A549 (cell line): ENCODE data around the gene NUDT21. TPM values are rescaled to one million over a fixed set of nuclear protein-coding genes. Genes with fewer than 3 reads are reported as not detected.

Experiments
- ATAC-seq, 2 experiments: fragments of 200-7000 bp in 1 of 2; fragments of >200 bp in 1 of 2; cut with Nextera tagmentation in 1 of 2; cut with Tn5 transposase in 1 of 2; 3 replicates each; pipeline versions ENCODE4 v1.8.0 to v1.9.1; 2018 to 2020; ENCODE audit warnings: mild to moderate bottlenecking in 1 of 2, moderate library complexity in 1 of 2
- CTCF ChIA-PET: fragments of 300-600 bp; sonication (Branson Sonifier 250); formaldehyde crosslinking; extraction: SDS; loops from one replicate; lab custom pipeline; 2021; ENCODE audit warnings: antibody characterized with exemption, inconsistent platforms; lab: Yijun Ruan, JAX
- POLR2A ChIA-PET: fragments of 350-600 bp; formaldehyde crosslinking; extraction: SDS; loops from one replicate; lab custom pipeline; 2021; ENCODE audit warnings: antibody characterized with exemption, inconsistent platforms; lab: Yijun Ruan, JAX
- DNase-seq, 2 experiments: peaks; one replicate each; pipeline versions ENCODE4 v3.0.0 to v3.0.0-alpha.2; 2011 to 2016; ENCODE audit warnings: low read depth in 1 of 2, low spot score in 1 of 2
- FAIRE-seq: peaks from 2 replicates; lab custom pipeline; 2011; peaks lifted over from hg19 to GRCh38; lab: Jason Lieb, UNC
- H3K27ac ChIP-seq, 2 experiments: fragments of >200 bp; sonication (Bioruptor Twin); formaldehyde crosslinking; 3 replicates each; pipeline ENCODE4 v1.5.1; 2016 to 2017
- H3K4me1 ChIP-seq: fragments of >200 bp; sonication (Bioruptor Twin); formaldehyde crosslinking; 3 replicates; pipeline ENCODE4 v1.6.1; 2016
- H3K4me2 ChIP-seq: fragments of >200 bp; sonication (Bioruptor Twin); formaldehyde crosslinking; 3 replicates; pipeline ENCODE4 v1.6.1; 2016
- H3K4me3 ChIP-seq: fragments of >200 bp; sonication (Bioruptor Twin); formaldehyde crosslinking; 3 replicates; pipeline ENCODE4 v1.5.1; 2016
- H3K9me3 ChIP-seq: fragments of >200 bp; sonication (Bioruptor Twin); formaldehyde crosslinking; 3 replicates; pipeline ENCODE4 v1.6.1; 2016
- BCL3 ChIP-seq: fragments of >200 bp; sonication (Bioruptor Twin); formaldehyde crosslinking; IDR thresholded peaks from 3 replicates; pipeline ENCODE4 v1.6.1; 2016
- CEBPB ChIP-seq, 2 experiments: fragments of >200 bp in 1 of 2; sonication (Bioruptor Twin) in 1 of 2; formaldehyde crosslinking in 1 of 2; IDR thresholded peaks; 2 replicates each; pipeline ENCODE4 v1.6.1; 2012 to 2016
- EHMT2 ChIP-seq: fragments of 200-600 bp; sonication (generic); IDR thresholded peaks from 2 replicates; pipeline ENCODE4 v1.6.1; 2016; ENCODE audit warnings: antibody characterized with exemption, low read depth, mild to moderate bottlenecking, moderate library complexity
- EP300 ChIP-seq, 2 experiments: fragments of >200 bp; sonication (Bioruptor Twin); formaldehyde crosslinking; IDR thresholded peaks; 2 replicates in 1 of 2; 3 replicates in 1 of 2; pipeline ENCODE4 v1.6.1; 2016 to 2017
- FOSL2 ChIP-seq, 2 experiments: fragments of 450-650 bp in 1 of 2; fragments of >200 bp in 1 of 2; sonication (Bioruptor Twin) in 1 of 2; formaldehyde crosslinking; IDR thresholded peaks; 2 replicates each; pipeline versions ENCODE4 v1.5.0 to v1.6.1; 2016 to 2020; ENCODE audit warnings: mild to moderate bottlenecking in 1 of 2, moderate library complexity in 1 of 2
- HDAC2 ChIP-seq: fragments of 200-600 bp; sonication (generic); IDR thresholded peaks from 2 replicates; pipeline ENCODE4 v1.6.1; 2016
- HOXB5 ChIP-seq: fragments of 250-450 bp; sonication (Bioruptor Pico); IDR thresholded peaks from 2 replicates; pipeline ENCODE4 v1.5.0; 2020; ENCODE audit warnings: mild to moderate bottlenecking, moderate library complexity
- JUN ChIP-seq, 2 experiments: fragments of >200 bp; sonication (Bioruptor Twin); formaldehyde crosslinking; IDR thresholded peaks; 2 replicates in 1 of 2; 3 replicates in 1 of 2; pipeline ENCODE4 v1.6.1; 2016 to 2017
- JUNB ChIP-seq: fragments of >200 bp; sonication (Bioruptor Twin); formaldehyde crosslinking; IDR thresholded peaks from 2 replicates; pipeline ENCODE4 v1.6.1; 2016
- KDM5A ChIP-seq: fragments of 200-600 bp; sonication (generic); IDR thresholded peaks from 2 replicates; pipeline ENCODE4 v1.6.1; 2016; ENCODE audit warnings: antibody characterized with exemption, mild to moderate bottlenecking
- MAZ ChIP-seq: fragments of 150-350 bp; IDR thresholded peaks from 2 replicates; pipeline ENCODE4 v1.6.1; 2014; ENCODE audit warnings: antibody characterized with exemption, low read depth, low read length, borderline replicate concordance
- MYC ChIP-seq: IDR thresholded peaks from 2 replicates; pipeline ENCODE4 v1.6.1; 2012; ENCODE audit warnings: mild to moderate bottlenecking, inconsistent platforms, low read length, improper control_type of control experiment, borderline replicate concordance
- PHF8 ChIP-seq: fragments of 200-600 bp; sonication (generic); IDR thresholded peaks from 2 replicates; pipeline ENCODE4 v1.6.1; 2016; ENCODE audit warnings: low read depth, mild to moderate bottlenecking, antibody characterized with exemption, moderate library complexity, borderline replicate concordance
- POLR2A ChIP-seq: IDR thresholded peaks from 2 replicates; pipeline ENCODE4 v1.6.1; 2012; ENCODE audit warnings: mild to moderate bottlenecking, low read length
- POLR2AphosphoS2 ChIP-seq: conservative IDR thresholded peaks from 2 replicates; pipeline ENCODE4 v1.6.1; 2012; ENCODE audit warnings: low read length, improper control_type of control experiment, inconsistent platforms
- RAD21 ChIP-seq, 2 experiments: fragments of >200 bp in 1 of 2; sonication (Bioruptor Twin) in 1 of 2; formaldehyde crosslinking in 1 of 2; IDR thresholded peaks in 1 of 2; conservative IDR thresholded peaks in 1 of 2; 2 replicates in 1 of 2; 3 replicates in 1 of 2; pipeline ENCODE4 v1.6.1; 2012 to 2018; ENCODE audit warnings: inconsistent platforms in 1 of 2
- RNF2 ChIP-seq: fragments of 200-600 bp; sonication (generic); IDR thresholded peaks from 2 replicates; pipeline ENCODE4 v1.6.1; 2016; ENCODE audit warnings: low read depth, mild to moderate bottlenecking, antibody characterized with exemption, moderate library complexity, borderline replicate concordance
- SMC3 ChIP-seq: fragments of >200 bp; sonication (Bioruptor Twin); formaldehyde crosslinking; IDR thresholded peaks from 3 replicates; pipeline ENCODE4 v1.6.1; 2018; ENCODE audit warnings: inconsistent platforms
- TP53 ChIP-seq: fragments of 250-450 bp; sonication (Bioruptor Pico); IDR thresholded peaks from 2 replicates; pipeline ENCODE4 v1.5.0; 2021; ENCODE audit warnings: mild to moderate bottlenecking, moderate library complexity
- ZSCAN20 ChIP-seq: fragments of 250-450 bp; sonication (Bioruptor Pico); IDR thresholded peaks from 2 replicates; pipeline ENCODE4 v1.8.0; 2022; ENCODE audit warnings: mild to moderate bottlenecking, moderate library complexity
- WGBS: methylation state at CpG from one replicate; pipeline ENCODE4 v1.1.6; 2017; ENCODE audit errors: missing lambda C conversion rate; 5-methylcytosine and 5-hydroxymethylcytosine counted together
- polyA minus RNA-seq: library from RNA; depleted of rRNA, polyadenylated mRNA; stranded (reverse); fragments of >200 nt; gene quantifications from 2 replicates; pipeline ENCODE4 v1.2.3, GENCODE V29; 2011; rRNA and poly(A)+ RNA removed
- polyA plus RNA-seq, 4 experiments: library from polyadenylated mRNA; depleted of rRNA in 3 of 4; stranded (reverse); fragments of >200 nt; fragmentation: RNase III in 1 of 4; extraction: RNeasy Plus Mini Kit Qiagen cat#74134 plus additional on column Dnase treatment in 1 of 4; gene quantifications; 2 replicates in 3 of 4; 3 replicates in 1 of 4; pipeline ENCODE4 v1.2.3, GENCODE V29; 2011 to 2017
- TF ChIP-seq, protein P1 (sequence below): fragments of 150-350 bp; IDR thresholded peaks from 2 replicates; pipeline ENCODE4 v1.6.1; 2014; ENCODE audit warnings: low read depth, mild to moderate bottlenecking, low read length
- TF ChIP-seq, protein P2 (sequence below): IDR thresholded peaks from 2 replicates; pipeline ENCODE4 v1.6.1; 2012; ENCODE audit warnings: low read depth, borderline replicate concordance
- TF ChIP-seq, protein P3 (sequence below): IDR thresholded peaks from 2 replicates; pipeline ENCODE4 v1.6.1; 2012

Gene NUDT21
- polyA plus RNA-seq (2011; rRNA removed) (128 and 153 TPM in 2 replicates), polyA plus RNA-seq (2017; fragmentation: RNase III; extraction: RNeasy Plus Mini Kit Qiagen cat#74134 plus additional on column Dnase treatment) (58.7 to 68.4 TPM (median 62.8 TPM) in 3 replicates), polyA minus RNA-seq (52.8 and 71.6 TPM in 2 replicates)
- 62.1 and 69.5 TPM in 2 replicates for polyA plus RNA-seq (2012; cell fraction: cytosol; rRNA removed)
- 34.0 and 51.1 TPM in 2 replicates for polyA plus RNA-seq (2012; cell fraction: nucleus; rRNA removed)

- Histone ChIP-seq H3K27ac (peak within 1 kb of the TSS; percentile 81 to 93), H3K4me1 (peaks cover 36% of the 10 kb centered on the region), H3K4me3 (peak within 1 kb of the TSS; percentile 74), H3K4me2 (peak within 1 kb of the TSS; percentile 96), H3K9me3 (no peaks in the 10 kb centered on the region)
- CTCF ChIA-PET: interaction anchor here (1.2 kb wide), 1 partner anchor 31 kb away, joined by 3 read pairs; no protein-coding TSS in a partner anchor
- 1% methylated on average over 34 of the region's 56 CpGs for WGBS
- TF ChIP-seq JUNB (no peak), KDM5A (peak; percentile 61), BCL3 (0 out of 3 replicates have a peak, but pooled peaks have one; percentile 21), RNF2 (no peak), JUN (IDR thresholded peaks at IDR 0.05) (peak; percentile 35 to 75; a peak in 4 of 5 replicates), FOSL2 (IDR thresholded peaks at IDR 0.05) (no peak), FOSL2 (CRISPR knock-in tag; IDR thresholded peaks at IDR 0.05) (no peak), PHF8 (peak; percentile 42; the same call in 1 of the 2 replicates), POLR2A (peak; percentile 57), ZSCAN20 (no peak), CEBPB (IDR thresholded peaks at IDR 0.05) (peak in 1 of 2 experiments; percentile 40; a peak in 1 of 4 replicates), TP53 (no peak), EP300 (IDR thresholded peaks at IDR 0.05) (no peak), HDAC2 (0 out of 2 replicates have a peak, but pooled peaks have one; percentile 14), RAD21 (conservative IDR thresholded peaks at IDR 0.05 in 1 of 2, IDR thresholded peaks at IDR 0.05 in 1 of 2) (no peak), MYC (0 out of 2 replicates have a peak, but pooled peaks have one; percentile 42), EHMT2 (no peak)
- TF ChIP-seq, protein P1, sequence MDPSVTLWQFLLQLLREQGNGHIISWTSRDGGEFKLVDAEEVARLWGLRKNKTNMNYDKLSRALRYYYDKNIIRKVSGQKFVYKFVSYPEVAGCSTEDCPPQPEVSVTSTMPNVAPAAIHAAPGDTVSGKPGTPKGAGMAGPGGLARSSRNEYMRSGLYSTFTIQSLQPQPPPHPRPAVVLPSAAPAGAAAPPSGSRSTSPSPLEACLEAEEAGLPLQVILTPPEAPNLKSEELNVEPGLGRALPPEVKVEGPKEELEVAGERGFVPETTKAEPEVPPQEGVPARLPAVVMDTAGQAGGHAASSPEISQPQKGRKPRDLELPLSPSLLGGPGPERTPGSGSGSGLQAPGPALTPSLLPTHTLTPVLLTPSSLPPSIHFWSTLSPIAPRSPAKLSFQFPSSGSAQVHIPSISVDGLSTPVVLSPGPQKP: no peak
- TF ChIP-seq, protein P2, sequence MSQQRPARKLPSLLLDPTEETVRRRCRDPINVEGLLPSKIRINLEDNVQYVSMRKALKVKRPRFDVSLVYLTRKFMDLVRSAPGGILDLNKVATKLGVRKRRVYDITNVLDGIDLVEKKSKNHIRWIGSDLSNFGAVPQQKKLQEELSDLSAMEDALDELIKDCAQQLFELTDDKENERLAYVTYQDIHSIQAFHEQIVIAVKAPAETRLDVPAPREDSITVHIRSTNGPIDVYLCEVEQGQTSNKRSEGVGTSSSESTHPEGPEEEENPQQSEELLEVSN: peak; percentile 57
- TF ChIP-seq, protein P3, sequence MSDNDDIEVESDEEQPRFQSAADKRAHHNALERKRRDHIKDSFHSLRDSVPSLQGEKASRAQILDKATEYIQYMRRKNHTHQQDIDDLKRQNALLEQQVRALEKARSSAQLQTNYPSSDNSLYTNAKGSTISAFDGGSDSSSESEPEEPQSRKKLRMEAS: peak; percentile 53; the same call in 1 of the 2 replicates
- POLR2A ChIA-PET: interaction anchor here (0.6 to 1.4 kb wide), 13 partner anchors 9 to 231 kb away, joined by 3 to 11 read pairs (median 4); partner anchors contain the start of genes MT1X and MT2A
- ATAC-seq (peak; percentile 100), DNase-seq (peak; percentile 96 to 100), FAIRE-seq (peak; percentile 98)
These were observed at the start of gene NUDT21, which contains the start of gene OGFOD1 for GRCh38 chr16:56450986-56451752. NUDT21 (minus strand) TSS chr16:56451332; CDS start chr16:56451202, 130 bp downstream. OGFOD1 (plus strand) TSS chr16:56451554; CDS start chr16:56451613, 59 bp downstream.

DNA sequence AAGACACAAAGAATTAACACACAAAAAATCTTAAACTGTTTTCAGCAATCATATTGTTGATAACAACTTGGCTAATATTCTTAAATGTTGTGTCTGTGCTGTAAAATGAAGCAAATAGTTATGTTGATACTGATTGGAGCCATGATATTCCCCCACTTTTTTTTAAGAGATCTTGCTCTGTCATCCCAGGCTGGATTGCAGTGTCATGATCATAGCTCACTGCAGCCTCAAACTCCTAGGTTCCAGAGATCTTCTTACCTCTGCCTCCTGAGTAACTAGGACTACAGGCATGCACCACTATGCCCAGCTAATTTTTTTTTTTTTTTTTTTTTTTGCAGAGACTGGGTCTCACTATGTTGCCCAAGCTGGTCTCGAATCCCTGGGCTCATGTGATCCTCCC lies 42.7 kb upstream of the NUDT21 start:
- ATAC-seq (no peak), FAIRE-seq (no peak), DNase-seq (no peak)
- Histone ChIP-seq H3K4me1 (no peaks in the 10 kb centered on the region), H3K4me3 (no peak overlapping the region), H3K4me2 (no peak overlapping the region), H3K9me3 (no peaks in the 10 kb centered on the region), H3K27ac (no peak overlapping the region)
- WGBS: 89% methylated on average over 1 of the region's 1 CpG
- ChIA-PET POLR2A (no interaction called here), CTCF (no interaction called here)
- no peak for TF ChIP-seq MYC
- TF ChIP-seq POLR2AphosphoS2: no peak
- no peak for TF ChIP-seq JUN (IDR thresholded peaks at IDR 0.05)
- no peak for TF ChIP-seq PHF8
- no peak for TF ChIP-seq SMC3
- no peak for TF ChIP-seq HOXB5 (CRISPR knock-in tag)
- TF ChIP-seq TP53: no peak
- TF ChIP-seq FOSL2 (IDR thresholded peaks at IDR 0.05): no peak
- TF ChIP-seq FOSL2 (CRISPR knock-in tag; IDR thresholded peaks at IDR 0.05): no peak
- TF ChIP-seq RAD21 (conservative IDR thresholded peaks at IDR 0.05 in 1 of 2, IDR thresholded peaks at IDR 0.05 in 1 of 2): no peak
- TF ChIP-seq MAZ: no peak
